ENCODE results near the gene MEX3C.

DNA sequence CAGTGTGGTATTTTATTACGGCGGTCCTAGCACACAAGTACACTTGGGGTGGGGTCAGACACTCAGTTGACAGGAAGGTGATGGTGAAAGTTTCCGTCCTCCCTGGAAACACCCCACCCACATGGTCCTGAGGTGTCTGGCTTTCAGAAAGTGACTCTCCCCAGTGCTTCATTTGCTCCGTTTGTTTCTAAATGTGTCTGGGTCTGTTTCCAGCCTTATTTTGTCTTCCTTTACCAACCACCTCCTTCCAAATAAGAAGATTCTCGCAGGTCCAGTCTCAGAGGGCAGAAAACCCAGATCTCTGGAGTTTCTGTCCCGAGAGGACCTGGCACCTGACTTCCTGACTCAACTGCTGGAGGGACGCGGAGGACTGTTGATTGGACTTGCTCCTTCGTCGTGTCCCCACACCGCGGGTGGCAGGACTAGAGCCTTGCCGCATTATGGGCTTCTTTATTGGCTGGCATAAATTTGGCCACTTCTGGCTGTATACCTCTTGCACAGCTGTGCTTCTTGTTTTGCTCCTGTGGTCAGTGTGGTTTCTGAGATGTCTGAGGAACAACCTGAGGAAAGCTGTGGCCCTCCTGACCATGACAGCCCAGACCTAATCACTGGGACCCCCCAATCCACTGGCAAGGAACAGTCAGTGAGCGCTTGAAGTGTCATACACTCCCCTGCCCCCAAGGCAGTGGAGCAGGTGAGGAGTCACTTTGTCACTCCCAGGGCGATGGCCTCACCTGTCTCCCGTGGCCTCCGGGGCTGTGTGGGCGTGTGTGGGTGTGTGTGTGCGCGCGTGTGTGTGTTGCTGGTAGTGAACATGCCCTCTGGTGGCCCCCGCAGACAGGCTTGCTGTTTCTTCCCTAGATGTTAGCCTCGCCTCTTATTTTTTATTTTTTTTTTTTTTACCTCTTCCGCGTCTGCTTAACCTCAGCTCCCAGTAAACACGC lies 45.6 kb downstream of the MEX3C start:
- TF ChIP-seq, protein P1, sequence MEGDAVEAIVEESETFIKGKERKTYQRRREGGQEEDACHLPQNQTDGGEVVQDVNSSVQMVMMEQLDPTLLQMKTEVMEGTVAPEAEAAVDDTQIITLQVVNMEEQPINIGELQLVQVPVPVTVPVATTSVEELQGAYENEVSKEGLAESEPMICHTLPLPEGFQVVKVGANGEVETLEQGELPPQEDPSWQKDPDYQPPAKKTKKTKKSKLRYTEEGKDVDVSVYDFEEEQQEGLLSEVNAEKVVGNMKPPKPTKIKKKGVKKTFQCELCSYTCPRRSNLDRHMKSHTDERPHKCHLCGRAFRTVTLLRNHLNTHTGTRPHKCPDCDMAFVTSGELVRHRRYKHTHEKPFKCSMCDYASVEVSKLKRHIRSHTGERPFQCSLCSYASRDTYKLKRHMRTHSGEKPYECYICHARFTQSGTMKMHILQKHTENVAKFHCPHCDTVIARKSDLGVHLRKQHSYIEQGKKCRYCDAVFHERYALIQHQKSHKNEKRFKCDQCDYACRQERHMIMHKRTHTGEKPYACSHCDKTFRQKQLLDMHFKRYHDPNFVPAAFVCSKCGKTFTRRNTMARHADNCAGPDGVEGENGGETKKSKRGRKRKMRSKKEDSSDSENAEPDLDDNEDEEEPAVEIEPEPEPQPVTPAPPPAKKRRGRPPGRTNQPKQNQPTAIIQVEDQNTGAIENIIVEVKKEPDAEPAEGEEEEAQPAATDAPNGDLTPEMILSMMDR (IDR thresholded peaks at IDR 0.05): no peak
- no peak for TF ChIP-seq POLR2A (IDR thresholded peaks at IDR 0.05)

Data from thyroid gland (tissue), 4 donors.